Right atrium auricular region (tissue), 2 donors: Measurements from ENCODE around the gene ANKRD11. TPM values are rescaled to one million over a fixed set of nuclear protein-coding genes. Genes with fewer than 3 reads are reported as not detected.

ENCODE experiments used
- DNase-seq: peaks from one replicate; pipeline ENCODE4 v3.0.0-alpha.2; 2019; ENCODE audit warnings: low spot score
- H3K27ac ChIP-seq, 2 donors: fragments of 200-600 bp; sonication (generic); 1 replicate in 1 of 2; 2 replicates in 1 of 2; pipeline ENCODE4 v1.5.1; 2016 to 2019
- H3K27me3 ChIP-seq, 2 donors: fragments of 200-600 bp; sonication (generic); one replicate each; pipeline versions ENCODE4 v1.5.1 to v1.6.0; 2017 to 2019
- H3K36me3 ChIP-seq: fragments of 200-600 bp; sonication (generic); one replicate; pipeline ENCODE4 v1.5.1; 2016
- H3K4me1 ChIP-seq, 2 donors: fragments of 200-600 bp; sonication (generic); one replicate each; pipeline versions ENCODE4 v1.5.1 to v1.6.0; 2017 to 2019
- H3K4me3 ChIP-seq, 2 donors: fragments of 200-600 bp; sonication (generic); 1 replicate in 1 of 2; 2 replicates in 1 of 2; pipeline ENCODE4 v1.5.1; 2017 to 2019; ENCODE audit warnings: mild to moderate bottlenecking in 1 of 2, moderate library complexity in 1 of 2
- H3K9me3 ChIP-seq, 2 donors: fragments of 200-600 bp; sonication (generic); one replicate each; pipeline ENCODE4 v1.5.1; 2019
- CTCF ChIP-seq, 2 donors: fragments of 200-600 bp; sonication (generic); IDR thresholded peaks; one replicate each; pipeline ENCODE4 v1.5.1; 2019; ENCODE audit warnings: antibody characterized with exemption in 2 of 2
- total RNA-seq, 2 donors: library from RNA; depleted of rRNA; stranded (reverse); fragments of >200 nt; gene quantifications; one replicate each; pipeline ENCODE4 v1.1.0, GENCODE V29; 2016

Gene ANKRD11
- total RNA-seq, 2 donors from 2014 or later: 55.2 to 68.1 TPM

- Histone ChIP-seq H3K9me3 (no peaks in the 10 kb centered on the region), H3K27ac (peak overlapping the region in 1 of 2 donors; percentile 32), H3K4me1 (peaks cover 0 to 89% of the 10 kb centered on the region in 2 donors), H3K4me3 (no peak overlapping the region), H3K27me3 (no peaks in the 10 kb centered on the region), H3K36me3 (no peaks in the 10 kb centered on the region)
- no peak for TF ChIP-seq CTCF (IDR thresholded peaks at IDR 0.05)
- no peak for DNase-seq
Observed at GRCh38 chr16:89482817-89483205, 7.5 kb downstream of the ANKRD11 start.

- H3K36me3 ChIP-seq: no peaks in the 10 kb centered on the region
- H3K4me3 ChIP-seq: no peak overlapping the region
- H3K27ac ChIP-seq: peak overlapping the region in 1 of 2 donors; percentile 32
- H3K9me3 ChIP-seq: no peaks in the 10 kb centered on the region
- no peak for TF ChIP-seq CTCF (IDR thresholded peaks at IDR 0.05)
- DNase-seq: no peak
- no peaks in the 10 kb centered on the region for H3K27me3 ChIP-seq
- H3K4me1 ChIP-seq: peaks cover 0 to 89% of the 10 kb centered on the region in 2 donors
Observed at GRCh38 chr16:89482150-89482816, 8.1 kb downstream of the ANKRD11 start.

GRCh38 chr16:89481356-89481955 lies 8.9 kb downstream of the ANKRD11 start:
- TF ChIP-seq CTCF (IDR thresholded peaks at IDR 0.05): no peak
- DNase-seq: no peak
- Histone ChIP-seq H3K4me3 (no peak overlapping the region), H3K9me3 (no peaks in the 10 kb centered on the region), H3K27ac (no peak overlapping the region), H3K4me1 (peaks cover 0 to 90% of the 10 kb centered on the region in 2 donors), H3K27me3 (no peaks in the 10 kb centered on the region), H3K36me3 (no peaks in the 10 kb centered on the region)

GRCh38 chr16:89478576-89479221 lies 11.7 kb downstream of the ANKRD11 start:
- TF ChIP-seq CTCF (IDR thresholded peaks at IDR 0.05): no peak
- Histone ChIP-seq H3K27ac (no peak overlapping the region), H3K4me1 (peaks cover 0 to 82% of the 10 kb centered on the region in 2 donors), H3K36me3 (no peaks in the 10 kb centered on the region), H3K4me3 (no peak overlapping the region), H3K27me3 (no peaks in the 10 kb centered on the region), H3K9me3 (no peaks in the 10 kb centered on the region)
- DNase-seq: no peak

GRCh38 chr16:89476811-89477261 lies 13.5 kb downstream of the ANKRD11 start:
- no peak overlapping the region for H3K27ac ChIP-seq
- H3K4me3 ChIP-seq: no peak overlapping the region
- no peak for TF ChIP-seq CTCF (IDR thresholded peaks at IDR 0.05)

More at GRCh38 chr16:89476811-89477261, 13.5 kb downstream of the ANKRD11 start:
- H3K27me3 ChIP-seq: no peaks in the 10 kb centered on the region
- DNase-seq: no peak
- H3K4me1 ChIP-seq: peaks cover 0 to 82% of the 10 kb centered on the region in 2 donors
- no peaks in the 10 kb centered on the region for H3K9me3 ChIP-seq
- H3K36me3 ChIP-seq: no peaks in the 10 kb centered on the region
